ENCODE data around the gene COMMD4. TPM values are rescaled to one million over a fixed set of nuclear protein-coding genes. Genes with fewer than 3 reads are reported as not detected.
A peak's percentile ranks its signal among the peaks of the same experiment; 100 is the strongest.

COMMD4 gene
- total RNA-seq, 2 experiments from 2014 or later = 92.7 to 97.4 TPM

DNA sequence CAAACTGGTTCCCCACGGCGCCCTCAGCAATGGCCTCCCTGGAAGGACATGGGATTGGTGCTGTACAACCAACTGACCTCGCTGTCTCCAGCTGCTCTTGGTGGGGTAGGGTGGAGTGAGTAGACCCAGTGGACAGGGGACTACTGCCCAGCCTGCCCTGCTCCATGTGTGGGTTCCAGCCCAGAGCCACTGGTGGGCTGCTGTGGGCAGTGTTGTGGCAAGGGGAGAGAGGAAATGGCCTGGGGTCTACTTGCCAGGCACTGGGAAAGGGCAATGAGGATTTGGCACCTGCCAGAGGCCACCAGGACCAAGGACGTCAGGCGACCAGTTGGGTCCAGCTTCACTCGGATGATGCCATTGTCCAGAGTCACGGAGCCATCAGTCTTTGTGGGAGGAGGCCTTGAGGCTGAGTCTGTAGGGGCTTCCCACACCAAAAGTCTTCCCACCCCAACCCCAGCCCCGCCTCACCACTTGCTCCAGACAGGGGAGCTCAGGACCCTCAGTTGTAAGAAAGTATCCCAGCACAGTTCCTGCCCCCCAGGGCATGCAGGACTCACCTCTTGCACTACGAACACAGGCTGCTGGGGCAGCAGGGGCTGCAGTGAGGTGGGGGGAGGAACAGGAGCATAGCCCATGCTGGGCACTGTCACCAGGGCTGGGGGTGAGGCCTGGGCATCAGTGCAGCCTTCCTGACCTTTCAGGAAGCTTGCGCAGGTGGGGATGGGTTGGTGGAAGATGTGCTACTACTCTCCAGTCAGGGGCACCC, 23.1 kb downstream of the COMMD4 start:
- no peak for DNase-seq
- Mint-ChIP-seq H3K4me1 (no peaks in the 10 kb centered on the region), H3K27me3 (no peaks in the 10 kb centered on the region), H3K36me3 (peaks cover 7% of the 10 kb centered on the region), H3K27ac (no peak overlapping the region), H3K4me3 (no peak overlapping the region), H3K9me3 (no peaks in the 10 kb centered on the region)

DNA sequence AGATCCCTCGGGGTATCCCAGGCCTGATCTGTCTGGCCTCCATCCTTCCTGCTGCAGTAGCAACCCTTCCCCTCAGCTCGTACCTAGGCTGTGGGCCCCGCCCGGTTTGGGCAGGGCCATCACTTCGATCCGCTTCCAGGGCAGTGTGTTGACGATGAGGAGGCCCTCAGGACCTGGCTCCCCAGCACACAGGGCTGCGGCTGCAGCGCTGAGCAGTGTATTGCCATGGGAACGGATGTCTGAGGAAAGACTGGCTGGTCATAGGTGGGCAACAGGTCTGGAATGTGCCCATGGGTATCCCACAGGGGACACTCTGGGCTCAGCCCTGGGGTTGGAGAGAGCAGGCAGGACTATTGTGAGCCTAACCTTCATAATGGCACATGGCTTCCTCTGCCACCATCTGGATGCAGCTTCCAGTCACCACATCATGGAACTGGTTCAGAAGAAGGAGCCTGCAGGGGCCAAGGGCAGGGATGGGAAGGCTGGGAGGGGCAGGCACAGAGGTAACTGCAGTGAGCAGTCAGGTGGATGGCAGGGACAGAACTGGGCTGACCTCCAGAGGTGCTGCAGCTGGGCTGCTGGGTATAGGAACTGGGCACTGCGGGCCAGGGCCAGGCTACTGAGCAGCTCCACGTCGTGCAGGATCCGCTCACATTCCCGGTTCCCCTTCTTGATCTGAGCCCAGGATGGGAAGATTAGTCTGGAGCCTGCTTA, 23.8 kb downstream of the COMMD4 start:
- Mint-ChIP-seq H3K9me3 (no peaks in the 10 kb centered on the region), H3K27ac (no peak overlapping the region), H3K4me1 (no peaks in the 10 kb centered on the region), H3K36me3 (peaks cover 7% of the 10 kb centered on the region), H3K27me3 (no peaks in the 10 kb centered on the region), H3K4me3 (no peak overlapping the region)
- no peak for DNase-seq

DNA sequence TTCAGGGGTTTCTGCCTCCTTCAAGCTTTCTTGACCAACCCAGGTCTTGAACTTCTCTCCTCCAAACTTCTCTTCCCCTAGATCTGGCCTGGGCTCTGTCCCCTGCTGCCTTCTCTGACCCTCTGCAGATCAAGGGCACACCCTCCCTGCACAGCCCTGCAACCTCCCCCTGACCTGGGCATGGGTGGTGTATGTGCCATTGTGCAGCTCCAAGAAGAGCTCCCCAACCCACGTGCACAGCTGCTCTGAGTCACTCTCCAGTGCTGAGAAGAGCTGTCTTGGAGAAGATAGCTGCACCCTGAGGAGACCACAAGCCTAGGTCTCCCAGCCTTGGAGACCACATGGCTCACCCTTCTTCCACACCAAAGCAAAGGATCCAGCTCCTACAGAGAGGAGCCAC, 24.5 kb downstream of the COMMD4 start:
- no peak overlapping the region for H3K4me3 Mint-ChIP-seq
- no peak for DNase-seq
- H3K4me1 Mint-ChIP-seq = no peaks in the 10 kb centered on the region

DNA sequence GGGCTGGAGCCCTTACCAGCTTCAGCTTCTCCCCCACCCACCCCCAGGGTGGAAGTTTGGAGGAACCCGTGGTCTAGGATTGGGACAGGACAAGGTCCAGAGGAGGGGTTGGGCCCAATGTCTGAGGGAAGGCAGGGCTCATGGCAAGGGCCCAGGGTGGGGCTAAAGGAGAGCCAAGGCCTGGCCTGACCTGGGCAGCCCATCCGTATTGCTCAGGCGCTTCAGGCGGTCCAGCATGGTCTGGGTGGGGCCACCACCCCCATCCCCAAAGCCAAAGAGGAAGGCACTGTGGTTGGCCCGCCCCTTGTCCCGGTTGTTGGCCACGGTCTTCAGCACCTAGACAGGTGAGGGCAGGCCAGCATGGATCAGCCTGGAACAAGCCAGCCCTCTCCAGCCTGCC, 25.0 kb downstream of the COMMD4 start:
- no peak overlapping the region for H3K27ac Mint-ChIP-seq
- H3K36me3 Mint-ChIP-seq = peaks cover 8% of the 10 kb centered on the region

More for the DNA sequence above, 24.5 kb downstream of the COMMD4 start:
- Mint-ChIP-seq H3K27ac (peak overlapping the region; percentile 38), H3K36me3 (peaks cover 7% of the 10 kb centered on the region), H3K9me3 (no peaks in the 10 kb centered on the region), H3K27me3 (no peaks in the 10 kb centered on the region)

DNA sequence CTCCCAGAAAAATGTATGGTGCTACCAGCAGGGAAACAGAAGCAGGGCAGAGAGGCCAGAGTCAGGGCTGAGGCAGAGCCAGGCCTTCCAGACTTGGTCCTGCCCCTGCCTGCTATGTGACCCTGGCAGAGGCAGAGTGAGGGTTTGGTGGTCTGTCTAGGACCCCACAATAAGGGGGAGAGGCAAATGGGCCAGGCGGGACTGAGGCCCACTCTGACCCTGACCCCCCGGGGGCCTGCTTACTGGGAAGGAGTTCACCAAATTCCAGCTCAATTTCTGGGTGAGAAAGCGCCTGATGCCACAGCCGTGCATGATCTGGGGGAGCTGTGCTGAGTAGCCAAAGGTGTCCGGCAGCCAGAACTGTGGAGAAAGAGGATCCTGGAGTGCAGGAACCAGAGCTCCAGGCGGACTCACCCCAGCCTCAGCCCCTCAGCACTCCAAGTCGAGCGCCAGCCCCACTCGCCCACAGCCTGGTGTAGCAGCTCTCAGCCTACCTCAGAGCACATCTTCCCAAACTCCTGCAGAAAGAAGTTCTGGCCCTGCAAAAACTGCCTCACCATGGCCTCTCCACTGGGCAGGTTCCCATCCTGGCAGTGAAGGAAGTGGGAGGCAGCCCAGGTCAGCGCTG, 25.6 kb downstream of the COMMD4 start:
- no peaks in the 10 kb centered on the region for H3K9me3 Mint-ChIP-seq
- H3K4me1 Mint-ChIP-seq = no peaks in the 10 kb centered on the region

More for the DNA sequence above, 25.0 kb downstream of the COMMD4 start:
- Mint-ChIP-seq H3K4me1 (no peaks in the 10 kb centered on the region), H3K4me3 (no peak overlapping the region), H3K9me3 (no peaks in the 10 kb centered on the region), H3K27me3 (no peaks in the 10 kb centered on the region)
- DNase-seq = no peak

DNA sequence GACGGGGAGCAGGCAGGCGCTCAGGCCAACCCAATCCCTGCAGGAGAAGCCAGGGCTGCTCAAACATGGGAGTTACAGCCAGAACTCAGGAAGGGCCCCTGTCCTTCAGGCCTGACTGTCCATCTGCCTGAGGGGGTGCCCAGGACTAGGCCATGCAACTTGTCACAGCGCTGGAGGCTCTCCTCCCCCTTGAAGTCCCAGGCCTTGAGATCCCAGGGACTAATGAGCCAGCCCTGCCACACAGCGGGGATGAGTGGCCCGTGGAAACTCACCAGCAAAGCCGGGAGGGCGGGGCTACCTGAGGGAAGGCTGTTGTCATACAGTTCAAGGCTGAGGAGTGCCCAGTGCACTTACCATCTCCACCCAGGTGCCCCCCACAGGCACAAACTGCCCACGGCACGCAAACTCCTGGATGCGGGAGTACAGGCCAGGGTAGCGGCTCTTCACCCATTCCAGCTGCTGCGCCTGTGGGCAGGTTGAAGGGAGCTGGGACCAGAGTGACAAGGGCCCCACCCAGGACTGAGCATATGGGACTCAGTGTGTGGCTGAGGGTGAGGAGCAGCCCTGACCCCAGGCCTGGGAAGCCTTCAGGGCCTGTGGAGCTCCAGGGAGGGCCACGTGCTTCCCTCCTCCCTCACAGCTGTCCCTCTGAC, 26.3 kb downstream of the COMMD4 start:
- Mint-ChIP-seq H3K4me1 (no peaks in the 10 kb centered on the region), H3K4me3 (no peak overlapping the region), H3K27me3 (no peaks in the 10 kb centered on the region), H3K36me3 (peaks cover 13% of the 10 kb centered on the region), H3K9me3 (no peaks in the 10 kb centered on the region), H3K27ac (no peak overlapping the region)
- no peak for DNase-seq

More for the DNA sequence above, 25.6 kb downstream of the COMMD4 start:
- Mint-ChIP-seq H3K36me3 (peaks cover 8% of the 10 kb centered on the region), H3K4me3 (no peak overlapping the region), H3K27ac (no peak overlapping the region), H3K27me3 (no peaks in the 10 kb centered on the region)
- DNase-seq = no peak

DNA sequence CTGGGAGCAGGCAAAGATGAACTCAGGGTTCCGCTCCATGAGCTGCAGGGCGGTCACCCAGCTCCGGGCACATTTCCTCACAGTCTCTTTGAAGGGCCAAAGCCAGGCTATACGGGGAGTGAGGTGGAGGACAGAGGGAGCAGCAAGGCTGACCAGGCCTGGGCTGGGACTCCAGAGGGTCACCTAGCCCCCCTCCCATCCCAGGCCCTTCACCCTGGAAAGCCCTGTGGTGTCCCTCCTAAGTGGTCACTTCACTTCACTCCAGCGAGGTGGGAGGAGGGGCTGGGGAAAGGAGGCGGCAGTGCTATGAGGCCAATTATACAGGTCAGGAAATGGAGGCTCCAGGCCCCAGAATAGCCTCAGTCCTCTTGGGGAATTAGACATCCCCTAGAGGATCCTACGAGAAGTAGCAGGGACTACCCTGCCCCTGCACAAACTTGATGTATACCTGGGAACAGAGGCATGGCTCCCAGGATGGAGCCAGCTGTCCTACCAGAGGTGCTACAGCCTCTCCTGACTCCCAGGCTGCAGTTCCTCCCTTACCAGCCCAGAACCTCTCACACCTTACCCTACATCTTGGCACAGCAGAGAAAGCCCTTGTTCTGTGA, 26.9 kb downstream of the COMMD4 start:
- peaks cover 4% of the 10 kb centered on the region for H3K4me1 Mint-ChIP-seq
- no peak for DNase-seq

DNA sequence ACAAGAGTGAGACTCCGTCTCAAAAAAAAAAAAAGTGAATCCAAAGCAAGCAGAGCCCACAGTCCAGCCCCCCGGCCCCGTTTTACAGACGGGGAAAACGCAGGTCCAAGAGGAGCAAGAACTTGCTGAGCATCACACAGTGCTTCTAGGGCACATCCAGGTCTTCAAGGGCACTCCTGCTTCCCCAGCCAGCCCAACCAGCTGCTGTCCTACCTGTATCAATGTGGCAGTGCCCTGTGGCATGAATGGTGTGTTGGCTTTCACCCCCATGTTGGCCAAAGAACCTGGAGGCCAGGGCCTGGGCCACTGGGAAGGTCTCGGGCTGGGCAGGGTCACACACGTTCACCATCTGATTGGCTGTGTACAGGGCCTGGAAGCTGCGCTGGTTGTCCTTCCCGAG, 27.9 kb downstream of the COMMD4 start:
- no peaks in the 10 kb centered on the region for H3K9me3 Mint-ChIP-seq
- no peak overlapping the region for H3K27ac Mint-ChIP-seq
- H3K27me3 Mint-ChIP-seq = no peaks in the 10 kb centered on the region
- H3K4me1 Mint-ChIP-seq = peaks cover 5% of the 10 kb centered on the region
- DNase-seq = no peak
- H3K4me3 Mint-ChIP-seq = no peak overlapping the region
- peaks cover 16% of the 10 kb centered on the region for H3K36me3 Mint-ChIP-seq

More for the DNA sequence above, 26.9 kb downstream of the COMMD4 start:
- Mint-ChIP-seq H3K9me3 (no peaks in the 10 kb centered on the region), H3K4me3 (no peak overlapping the region), H3K27ac (no peak overlapping the region), H3K36me3 (peaks cover 13% of the 10 kb centered on the region), H3K27me3 (no peaks in the 10 kb centered on the region)

DNA sequence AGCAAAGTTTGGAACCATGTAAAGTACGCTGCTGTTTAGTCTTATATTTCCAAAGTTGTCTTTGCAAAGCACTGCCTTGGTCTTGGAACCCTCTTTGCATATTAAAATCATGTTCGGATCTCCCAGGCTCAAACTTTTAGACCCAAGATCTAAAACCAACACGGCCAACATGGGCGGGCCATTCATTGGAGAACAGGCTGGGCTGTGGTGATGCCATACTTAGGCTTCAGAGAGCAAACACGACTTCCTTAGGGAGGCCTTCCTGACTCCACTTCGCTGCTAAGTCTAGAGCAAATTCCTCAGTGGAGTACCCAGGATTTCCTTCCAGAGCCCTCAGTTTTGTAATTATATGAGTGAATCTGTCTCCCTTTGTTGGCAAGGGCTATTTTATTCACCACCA, 29.0 kb downstream of the COMMD4 start:
- Mint-ChIP-seq H3K36me3 (peaks cover 21% of the 10 kb centered on the region), H3K27me3 (no peaks in the 10 kb centered on the region), H3K27ac (no peak overlapping the region), H3K4me3 (no peak overlapping the region), H3K4me1 (peaks cover 16% of the 10 kb centered on the region), H3K9me3 (no peaks in the 10 kb centered on the region)
- no peak for DNase-seq

DNA sequence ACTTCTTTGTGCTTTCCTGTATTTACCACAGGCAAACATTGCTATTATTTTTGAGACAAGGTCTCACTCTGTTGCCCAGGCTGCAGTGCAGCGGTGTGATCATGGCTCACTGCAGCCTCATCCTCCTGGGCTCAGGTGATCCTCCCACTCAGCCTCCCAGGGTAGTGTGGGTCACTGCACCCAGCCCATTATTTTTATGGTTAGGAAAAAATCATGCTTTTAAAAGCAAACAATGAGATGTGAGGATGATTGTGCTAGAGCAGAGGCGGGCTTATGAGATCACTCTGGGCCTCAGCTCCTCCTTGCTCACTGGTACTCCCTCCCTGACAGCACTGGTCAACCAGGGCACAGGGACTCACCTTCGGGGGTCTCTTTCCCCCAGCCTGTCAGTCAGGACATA, 30.3 kb downstream of the COMMD4 start:
- no peaks in the 10 kb centered on the region for H3K9me3 Mint-ChIP-seq
- peaks cover 18% of the 10 kb centered on the region for H3K4me1 Mint-ChIP-seq
- peaks cover 18% of the 10 kb centered on the region for H3K36me3 Mint-ChIP-seq
- no peak overlapping the region for H3K4me3 Mint-ChIP-seq
- H3K27ac Mint-ChIP-seq = no peak overlapping the region
- H3K27me3 Mint-ChIP-seq = no peaks in the 10 kb centered on the region
- DNase-seq = no peak

DNA sequence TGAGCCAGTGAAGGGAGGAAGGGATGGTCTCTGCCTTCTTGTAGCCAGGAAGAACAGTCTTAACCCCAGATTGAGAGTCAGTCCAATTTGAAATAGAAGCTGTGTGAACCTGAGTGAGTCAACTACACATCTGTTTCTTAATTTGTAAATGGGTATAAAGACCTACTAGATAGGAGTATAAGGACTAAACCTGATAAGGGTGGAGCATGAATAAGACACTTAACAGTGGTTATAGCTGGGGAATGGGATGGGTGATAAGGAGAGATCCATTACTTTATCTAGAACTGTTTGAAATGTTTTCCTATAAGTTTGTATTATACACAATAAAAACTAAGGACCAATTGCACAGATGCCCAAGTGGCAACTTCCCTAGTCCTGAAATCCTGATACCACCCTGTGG, 31.1 kb downstream of the COMMD4 start:
- Mint-ChIP-seq H3K4me1 (peaks cover 18% of the 10 kb centered on the region), H3K36me3 (peaks cover 18% of the 10 kb centered on the region), H3K27ac (peak overlapping the region; percentile 80)

DNA sequence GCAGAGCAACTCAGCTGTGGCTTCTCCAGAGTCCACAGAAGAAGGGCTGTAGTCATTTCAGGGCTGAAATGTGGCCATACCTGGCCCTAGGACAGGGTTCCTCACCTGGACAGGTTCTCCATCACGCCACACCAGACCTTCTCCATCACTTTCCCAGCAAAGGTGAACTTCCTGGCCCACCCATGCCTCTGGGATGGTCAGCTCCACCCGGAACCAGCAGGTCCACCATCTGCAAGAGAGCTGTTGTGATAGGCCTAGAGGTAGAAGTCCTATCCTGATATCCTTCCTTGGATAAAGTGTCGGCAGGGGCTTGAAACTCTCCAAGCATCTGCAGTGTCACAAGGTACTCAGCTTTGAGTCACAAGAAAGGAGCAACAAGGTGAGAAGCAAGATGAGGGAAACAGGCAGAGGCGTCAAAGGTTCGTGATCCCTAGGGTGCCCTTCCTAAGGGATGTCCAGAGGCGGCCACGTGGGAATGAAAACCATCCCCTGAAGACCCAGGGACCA, 31.6 kb downstream of the COMMD4 start:
- peak overlapping the region; percentile 92 for H3K4me3 Mint-ChIP-seq
- DNase-seq = no peak
- H3K27me3 Mint-ChIP-seq = no peaks in the 10 kb centered on the region
- peaks cover 18% of the 10 kb centered on the region for H3K36me3 Mint-ChIP-seq
- H3K4me1 Mint-ChIP-seq = peaks cover 18% of the 10 kb centered on the region
- no peaks in the 10 kb centered on the region for H3K9me3 Mint-ChIP-seq
- peak overlapping the region; percentile 80 for H3K27ac Mint-ChIP-seq

More for the DNA sequence above, 31.1 kb downstream of the COMMD4 start:
- Mint-ChIP-seq H3K4me3 (peak overlapping the region; percentile 92), H3K9me3 (no peaks in the 10 kb centered on the region), H3K27me3 (no peaks in the 10 kb centered on the region)
- no peak for DNase-seq

DNA sequence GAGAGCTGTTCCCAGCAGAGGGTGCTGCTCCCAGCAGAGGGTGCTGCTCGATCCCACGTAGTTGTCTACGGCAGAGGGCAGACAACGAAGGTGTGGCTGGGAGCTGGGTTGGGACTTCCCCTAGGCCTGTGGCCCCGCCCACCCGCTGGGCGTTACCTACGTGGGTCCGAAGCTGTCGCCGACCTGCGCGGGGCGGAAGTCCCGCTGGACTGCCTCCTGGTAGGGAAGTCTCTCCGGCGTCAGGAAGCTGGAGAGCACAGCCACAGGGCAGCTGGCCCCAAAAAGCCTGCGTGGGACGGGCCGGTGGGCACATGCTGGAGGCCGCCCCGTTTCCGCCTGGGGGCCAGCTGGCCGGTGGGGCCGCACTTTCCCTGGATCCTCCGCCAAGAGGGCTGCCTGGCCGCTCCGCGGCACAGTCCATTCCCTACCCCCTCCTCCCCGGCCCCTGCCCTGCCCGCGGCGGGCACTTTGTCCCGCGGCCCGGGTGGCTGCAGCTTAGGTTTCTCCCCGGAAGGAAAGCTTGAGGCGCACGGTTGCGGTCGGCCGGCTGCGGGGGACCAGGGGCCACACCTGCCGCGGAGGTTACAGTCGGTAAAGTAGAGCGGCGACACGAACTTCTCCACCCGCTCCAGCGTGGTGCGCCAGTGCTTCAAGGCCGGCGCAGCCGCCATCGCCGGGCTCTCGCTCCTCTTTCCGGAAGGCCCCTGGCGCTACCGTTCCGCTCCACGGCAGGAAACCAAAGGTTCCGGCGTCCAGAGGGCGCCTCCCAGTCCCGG, 32.2 kb downstream of the COMMD4 start, which contains the start of gene MAN2C1:
MAN2C1 (minus strand) TSS at position 695 of the 776 bp plus-strand sequence; CDS start at position 671, 24 bp downstream.
- Mint-ChIP-seq H3K9me3 (no peaks in the 10 kb centered on the region), H3K4me1 (peaks cover 18% of the 10 kb centered on the region), H3K27ac (peak within 1 kb of the TSS; percentile 94), H3K36me3 (peaks cover 22% of the 10 kb centered on the region), H3K4me3 (peak within 1 kb of the TSS; percentile 92), H3K27me3 (no peaks in the 10 kb centered on the region)
- peak; percentile 96 for DNase-seq

All from activated naive CD8-positive, alpha-beta T cell treated with anti-CD3 and anti-CD28 coated beads for 36 hours (primary cell).